ENCODE results near the gene DDTL. TPM values are rescaled to one million over a fixed set of nuclear protein-coding genes. Genes with fewer than 3 reads are reported as not detected.
"Not testable (repeated sequence)": the region's sequence is repeated elsewhere in the genome, so short reads cannot be mapped to it uniquely, and the experiment has no call there.

DDTL gene
- total RNA-seq, 2 experiments from 2014 or later = not detected

DNA sequence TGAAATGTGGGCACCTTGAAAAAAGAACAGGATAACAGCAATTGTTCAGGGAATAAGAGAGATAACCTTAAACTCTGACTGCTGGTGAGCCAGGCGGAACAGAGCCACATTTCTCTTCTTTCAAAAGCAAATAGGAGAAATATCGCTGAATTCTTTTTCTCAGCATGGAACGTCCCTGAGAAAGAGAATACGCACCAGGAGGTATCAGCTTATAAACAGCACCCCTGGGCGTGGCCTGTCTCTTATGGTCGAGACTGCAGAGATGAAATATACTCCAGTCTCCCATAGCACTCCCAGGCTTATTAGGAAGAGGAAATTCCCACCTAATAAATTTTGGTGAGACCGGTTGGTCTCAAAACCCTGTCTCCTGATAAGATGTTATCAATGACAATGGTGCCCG lies 10.8 kb upstream of the DDTL start:
- H3K27ac Mint-ChIP-seq; H3K36me3 Mint-ChIP-seq (ENCODE audit: low read depth); H3K9me3 Mint-ChIP-seq; DNase-seq; intact Hi-C loops (cut with micrococcal nuclease); POLR2A ChIA-PET; H3K27me3 Mint-ChIP-seq; H3K4me3 Mint-ChIP-seq; ATAC-seq; H3K4me1 Mint-ChIP-seq (ENCODE audit: low read depth): not testable (repeated sequence)
- CTCF ChIA-PET = interaction anchor here (0.6 to 0.9 kb wide), 6 partner anchors 48 to 223 kb away, joined by 3 to 10 read pairs (median 4); no protein-coding TSS in a partner anchor

- DNase-seq (peak; percentile 91), ATAC-seq (peak; percentile 97)
- H3K4me1 Mint-ChIP-seq (ENCODE audit: low read depth); H3K9me3 Mint-ChIP-seq; H3K4me3 Mint-ChIP-seq; intact Hi-C loops (cut with micrococcal nuclease); H3K27me3 Mint-ChIP-seq; H3K27ac Mint-ChIP-seq; POLR2A ChIA-PET; H3K36me3 Mint-ChIP-seq (ENCODE audit: low read depth): not testable (repeated sequence)
- TF ChIP-seq, protein P1, sequence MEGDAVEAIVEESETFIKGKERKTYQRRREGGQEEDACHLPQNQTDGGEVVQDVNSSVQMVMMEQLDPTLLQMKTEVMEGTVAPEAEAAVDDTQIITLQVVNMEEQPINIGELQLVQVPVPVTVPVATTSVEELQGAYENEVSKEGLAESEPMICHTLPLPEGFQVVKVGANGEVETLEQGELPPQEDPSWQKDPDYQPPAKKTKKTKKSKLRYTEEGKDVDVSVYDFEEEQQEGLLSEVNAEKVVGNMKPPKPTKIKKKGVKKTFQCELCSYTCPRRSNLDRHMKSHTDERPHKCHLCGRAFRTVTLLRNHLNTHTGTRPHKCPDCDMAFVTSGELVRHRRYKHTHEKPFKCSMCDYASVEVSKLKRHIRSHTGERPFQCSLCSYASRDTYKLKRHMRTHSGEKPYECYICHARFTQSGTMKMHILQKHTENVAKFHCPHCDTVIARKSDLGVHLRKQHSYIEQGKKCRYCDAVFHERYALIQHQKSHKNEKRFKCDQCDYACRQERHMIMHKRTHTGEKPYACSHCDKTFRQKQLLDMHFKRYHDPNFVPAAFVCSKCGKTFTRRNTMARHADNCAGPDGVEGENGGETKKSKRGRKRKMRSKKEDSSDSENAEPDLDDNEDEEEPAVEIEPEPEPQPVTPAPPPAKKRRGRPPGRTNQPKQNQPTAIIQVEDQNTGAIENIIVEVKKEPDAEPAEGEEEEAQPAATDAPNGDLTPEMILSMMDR (IDR thresholded peaks at IDR 0.05) = peak; percentile 82
- CTCF ChIA-PET = interaction anchor here (0.6 to 0.9 kb wide), 6 partner anchors 47 to 222 kb away, joined by 3 to 10 read pairs (median 4); no protein-coding TSS in a partner anchor
Observed at GRCh38 chr22:23956301-23956900, 10.3 kb upstream of the DDTL start.

- H3K27me3 Mint-ChIP-seq; CTCF ChIA-PET; H3K27ac Mint-ChIP-seq; H3K9me3 Mint-ChIP-seq; H3K36me3 Mint-ChIP-seq (ENCODE audit: low read depth); intact Hi-C loops (cut with micrococcal nuclease); H3K4me3 Mint-ChIP-seq; H3K4me1 Mint-ChIP-seq (ENCODE audit: low read depth); POLR2A ChIA-PET; ATAC-seq; DNase-seq: not testable (repeated sequence)
Observed at GRCh38 chr22:23961084-23961771, 5.5 kb upstream of the DDTL start, which contains the start of gene GSTT2B. TSS of gene GSTT2B (minus strand) at chr22:23961195. CDS start at chr22:23961131, 64 bp downstream.

DNA sequence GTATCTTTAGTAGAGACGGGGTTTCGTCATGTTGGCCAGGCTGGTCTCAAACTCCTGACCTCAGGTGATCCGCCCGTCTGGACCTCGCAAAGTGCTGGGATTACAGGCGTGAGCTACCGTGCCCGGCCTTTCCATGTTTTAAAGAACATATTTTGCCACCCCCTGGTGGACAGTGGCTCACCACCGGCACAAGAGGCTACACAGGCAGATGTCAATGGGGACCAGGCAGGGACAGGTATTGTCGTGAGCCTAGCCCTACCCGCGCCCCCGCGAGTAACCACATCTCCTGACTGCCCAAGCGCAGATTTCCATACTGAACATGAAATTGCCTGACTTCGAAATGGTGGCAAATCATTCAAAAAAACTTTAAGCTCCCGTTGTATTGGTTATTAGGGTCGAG lies 594 bp upstream of the DDTL start:
- H3K36me3 Mint-ChIP-seq (ENCODE audit: low read depth) = peaks cover 18% of the 10 kb centered on the region
- H3K9me3 Mint-ChIP-seq = not testable (repeated sequence)

DNA sequence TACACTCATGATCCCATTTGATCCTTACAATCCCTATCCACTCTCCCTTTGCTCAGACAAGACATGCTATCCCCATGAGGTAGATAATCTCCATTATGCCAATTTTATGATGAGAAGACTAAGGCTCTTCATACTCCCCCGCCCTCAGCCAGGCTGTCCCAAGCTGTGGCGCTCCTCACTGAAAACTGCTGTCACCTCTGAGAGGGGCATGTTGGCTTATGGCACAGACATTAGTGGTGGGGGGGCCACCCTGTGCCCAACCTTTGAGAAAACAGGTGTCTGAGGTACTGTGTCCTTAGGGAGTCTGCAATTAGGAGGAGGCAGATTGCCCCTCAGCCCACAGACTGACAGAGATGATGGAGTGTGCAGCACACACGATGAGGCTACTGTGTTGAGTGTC lies 2.4 kb downstream of the DDTL start:
- POLR2A ChIA-PET = no interaction called here
- H3K36me3 Mint-ChIP-seq (ENCODE audit: low read depth) = peaks cover 28% of the 10 kb centered on the region
- ATAC-seq = no peak
- intact Hi-C loops (cut with micrococcal nuclease) = no loop called here
- no peak overlapping the region for H3K27ac Mint-ChIP-seq
- H3K4me1 Mint-ChIP-seq (ENCODE audit: low read depth) = peaks cover 21% of the 10 kb centered on the region
- CTCF ChIA-PET = no interaction called here
- no peak for DNase-seq
- no peak overlapping the region for H3K4me3 Mint-ChIP-seq
- H3K9me3 Mint-ChIP-seq = no peaks in the 10 kb centered on the region
- H3K27me3 Mint-ChIP-seq = no peaks in the 10 kb centered on the region
- TF ChIP-seq, protein P1 (IDR thresholded peaks at IDR 0.05) = no peak

More for the DNA sequence above, 594 bp upstream of the DDTL start:
- H3K27me3 Mint-ChIP-seq; H3K27ac Mint-ChIP-seq; CTCF ChIA-PET; H3K4me3 Mint-ChIP-seq; DNase-seq; intact Hi-C loops (cut with micrococcal nuclease); POLR2A ChIA-PET: not testable (repeated sequence)
- peak; percentile 38 for ATAC-seq
- H3K4me1 Mint-ChIP-seq (ENCODE audit: low read depth) = peaks cover 12% of the 10 kb centered on the region

DNA sequence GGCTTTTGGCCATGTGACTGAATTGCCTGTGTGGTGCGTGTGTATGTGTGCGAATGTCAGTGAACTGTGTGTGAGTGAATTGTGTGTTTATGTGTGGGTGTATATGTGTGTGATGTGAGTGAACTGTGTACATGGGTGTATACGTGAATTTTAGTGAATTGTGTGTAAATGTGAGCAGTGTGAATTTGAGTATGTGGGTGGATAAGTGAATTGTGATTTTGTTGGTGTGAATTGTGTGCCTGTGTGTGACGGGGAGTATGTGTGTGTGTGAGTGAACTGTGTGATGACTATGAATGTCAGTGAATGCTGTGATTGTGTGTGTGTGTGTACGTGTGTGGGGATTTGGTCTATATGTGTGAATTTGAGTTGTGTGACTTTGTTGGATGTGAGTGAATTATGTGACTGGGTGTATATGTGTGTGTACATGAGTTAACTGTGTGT lies 3.5 kb downstream of the DDTL start:
- peak overlapping the region; percentile 6 for H3K27ac Mint-ChIP-seq
- H3K4me1 Mint-ChIP-seq (ENCODE audit: low read depth) = peaks cover 21% of the 10 kb centered on the region
- H3K36me3 Mint-ChIP-seq (ENCODE audit: low read depth) = peaks cover 28% of the 10 kb centered on the region
- DNase-seq (no peak), ATAC-seq (no peak)
- intact Hi-C loops (cut with micrococcal nuclease) = no loop called here
- H3K4me3 Mint-ChIP-seq = no peak overlapping the region
- CTCF ChIA-PET = no interaction called here
- H3K27me3 Mint-ChIP-seq = no peaks in the 10 kb centered on the region
- TF ChIP-seq, protein P1 (IDR thresholded peaks at IDR 0.05) = no peak
- POLR2A ChIA-PET = interaction anchor here (1.1 kb wide), 1 partner anchor 40 kb away, joined by 3 read pairs; no protein-coding TSS in a partner anchor
- H3K9me3 Mint-ChIP-seq = no peaks in the 10 kb centered on the region

All from activated CD8-positive, alpha-beta T cell treated with anti-CD3 and anti-CD28 coated beads for 36 hours (primary cell).